Renal cortex interstitium (tissue), 11 donors: Measurements from ENCODE around the gene CYP4B1. TPM values are rescaled to one million over a fixed set of nuclear protein-coding genes. Genes with fewer than 3 reads are reported as not detected.
"Not testable (repeated sequence)": the region's sequence is repeated elsewhere in the genome, so short reads cannot be mapped to it uniquely, and the experiment has no call there.

Experiments
- DNase-seq, 11 donors: peaks; one replicate each; pipeline ENCODE4 v3.0.0-alpha.2; 2013; ENCODE audit warnings: low read depth in 9 of 11, low spot score in 4 of 11; ENCODE audit errors: extremely low read depth in 1 of 11
- polyA plus RNA-seq, 3 donors: library from polyadenylated mRNA; unstranded; fragments of 120-200 nt; gene quantifications; one replicate each; pipeline ENCODE4 v1.2.1, GENCODE V29; 2013; ENCODE audit not compliant: insufficient read length in 3 of 3

Gene CYP4B1
- polyA plus RNA-seq, 3 donors = 1.4 to 1.7 (median 1.6) TPM

DNA sequence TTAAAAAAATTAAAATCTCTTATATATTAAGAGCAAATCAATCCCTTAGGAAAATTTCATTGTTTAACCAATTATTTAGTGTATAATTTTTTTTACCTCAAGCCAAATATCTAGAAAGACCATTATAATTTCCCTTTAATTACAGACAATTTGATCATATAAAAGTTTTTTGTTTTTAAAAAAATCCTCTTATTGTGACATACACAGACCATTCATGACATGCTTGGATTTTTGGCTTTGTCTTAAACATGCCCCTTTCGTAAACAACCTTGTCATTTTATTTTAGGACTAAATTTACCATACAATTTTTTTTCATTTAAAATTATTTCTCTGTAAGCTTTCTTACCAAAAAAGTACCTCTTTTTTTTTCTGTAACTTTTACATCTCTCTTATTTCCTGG lies 14.2 kb upstream of the CYP4B1 start:
- DNase-seq = no peak

GRCh38 chr1:46788634-46789033 lies 10.2 kb upstream of the CYP4B1 start:
- DNase-seq = not testable (repeated sequence)

DNA sequence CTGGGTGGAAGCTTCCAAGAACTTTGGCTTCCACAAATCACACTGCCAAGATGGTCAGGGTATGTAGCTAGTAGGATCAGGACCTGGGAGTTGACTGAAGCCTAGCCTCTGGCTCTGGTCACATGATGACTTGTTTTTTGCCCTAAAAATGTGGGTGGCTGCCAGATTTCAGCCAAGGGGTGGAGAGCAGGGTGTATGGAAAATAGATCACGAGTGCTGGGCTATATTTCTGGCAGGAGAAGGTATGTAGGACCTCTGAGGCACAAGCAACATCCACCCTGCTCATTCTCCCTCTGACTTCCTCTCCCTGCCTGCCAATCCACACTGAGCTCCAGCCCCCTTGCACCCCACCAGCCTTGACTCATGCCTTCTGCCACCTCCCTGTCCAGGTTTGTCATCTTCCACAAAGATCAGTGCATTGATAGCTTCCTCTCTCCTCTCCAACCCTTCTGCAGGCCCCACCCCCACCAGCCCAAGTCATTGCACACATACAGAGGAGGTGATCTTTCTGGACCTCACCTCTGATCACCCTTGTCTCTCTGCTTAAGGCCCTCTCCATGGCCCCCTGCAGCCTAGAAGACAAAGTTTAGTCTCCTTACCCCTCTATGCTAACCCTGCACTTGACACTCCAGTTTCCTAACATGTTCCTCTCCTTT lies 8.3 kb upstream of the CYP4B1 start:
- no peak for DNase-seq

GRCh38 chr1:46793126-46793525 lies 5.7 kb upstream of the CYP4B1 start:
- no peak for DNase-seq

- DNase-seq = no peak
Observed at GRCh38 chr1:46797696-46798470, 963 bp upstream of the CYP4B1 start.

GRCh38 chr1:46800742-46801141 lies 1.9 kb downstream of the CYP4B1 start:
- DNase-seq = no peak

- DNase-seq = no peak
Observed at GRCh38 chr1:46801323-46802055, 2.6 kb downstream of the CYP4B1 start.

GRCh38 chr1:46802081-46802480 lies 3.2 kb downstream of the CYP4B1 start:
- no peak for DNase-seq

GRCh38 chr1:46802901-46803574 lies 4.2 kb downstream of the CYP4B1 start:
- no peak for DNase-seq

GRCh38 chr1:46804027-46804889 lies 5.4 kb downstream of the CYP4B1 start:
- no peak for DNase-seq

GRCh38 chr1:46804926-46805325 lies 6.1 kb downstream of the CYP4B1 start:
- no peak for DNase-seq

DNA sequence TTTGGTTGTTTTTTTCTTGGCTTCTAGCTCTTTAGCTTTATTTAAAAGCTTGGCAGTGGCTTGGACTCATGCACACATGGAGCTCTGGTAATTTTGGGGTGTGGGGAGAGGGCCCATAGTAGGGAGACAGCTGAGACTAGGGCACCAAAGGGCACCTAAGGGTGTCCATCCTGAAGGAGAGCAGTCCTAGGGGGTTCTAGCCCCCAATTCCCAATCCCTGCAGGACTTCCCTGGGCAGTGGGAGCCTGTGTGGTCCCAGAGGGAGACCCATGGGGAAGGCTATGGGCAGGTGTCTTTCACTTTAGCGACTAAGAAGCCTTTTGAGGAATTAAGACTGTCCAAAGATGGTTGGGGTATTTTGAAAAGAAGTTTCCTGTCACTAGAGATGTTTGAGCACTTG lies 6.9 kb downstream of the CYP4B1 start:
- no peak for DNase-seq

GRCh38 chr1:46806196-46807020 lies 7.6 kb downstream of the CYP4B1 start:
- DNase-seq = peak in 3 of 11 donors; percentile 5 to 20 (median 13)

DNA sequence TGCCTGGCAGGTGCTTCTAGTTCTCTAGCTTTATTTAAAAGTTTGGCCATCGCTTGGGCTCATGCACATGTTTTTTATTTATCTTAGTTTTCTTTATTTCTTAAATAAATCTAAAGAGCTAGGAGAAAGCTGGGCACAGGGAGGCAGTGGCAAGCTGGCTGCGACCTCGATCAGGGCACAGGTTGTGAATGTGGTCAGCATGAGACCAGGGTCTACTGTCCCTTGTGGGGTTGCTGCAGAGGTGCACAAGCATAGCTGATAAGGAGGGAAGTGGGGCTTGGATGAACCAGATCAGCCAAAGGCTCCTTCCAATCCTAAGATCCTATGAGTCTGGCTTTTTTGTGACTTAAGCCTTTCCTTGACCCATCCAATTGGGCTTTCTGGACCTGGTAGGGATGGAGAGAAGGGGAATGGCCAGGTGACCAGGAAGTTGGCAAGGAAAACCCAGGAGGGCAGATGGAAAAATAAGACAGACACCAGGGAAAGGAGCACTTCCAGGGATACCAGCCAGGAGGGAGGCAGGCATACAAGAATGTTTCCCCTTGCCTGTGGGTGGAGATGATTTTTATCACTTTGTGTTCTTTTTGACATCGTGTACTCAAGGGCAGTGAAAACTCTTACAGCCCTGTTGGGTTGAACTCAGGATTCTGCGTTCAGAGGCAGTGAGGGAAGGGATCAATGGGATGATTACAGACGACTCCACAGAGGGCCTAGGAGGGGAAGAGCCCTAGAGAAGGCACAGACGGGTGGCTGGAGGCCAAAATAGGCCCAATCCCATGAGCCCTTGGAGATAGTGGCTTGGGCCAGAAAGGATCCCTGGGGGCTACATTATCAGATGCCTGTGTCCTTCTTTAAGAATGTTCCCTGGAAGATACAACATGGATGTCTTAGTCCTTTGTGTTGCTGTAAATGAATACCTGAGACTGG lies 8.5 kb downstream of the CYP4B1 start:
- no peak for DNase-seq

DNA sequence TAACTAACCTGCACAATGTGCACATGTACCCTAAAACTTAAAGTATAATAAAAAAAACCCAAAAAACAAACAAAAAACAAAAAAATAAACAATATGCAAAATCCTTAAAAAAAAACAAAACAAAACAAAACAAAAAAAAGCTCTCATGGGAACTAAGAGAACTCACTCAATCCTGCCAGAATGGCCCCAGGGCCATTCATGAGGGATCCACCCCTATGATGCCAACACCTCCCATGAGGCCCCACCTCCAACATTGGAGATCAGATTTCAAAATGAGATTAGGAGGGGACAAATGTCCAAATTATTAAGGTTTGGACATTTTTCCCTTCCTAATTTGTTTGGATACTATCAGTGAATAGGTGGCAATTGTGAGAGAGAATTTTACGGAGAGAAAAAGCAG lies 10.2 kb downstream of the CYP4B1 start:
- no peak for DNase-seq

DNA sequence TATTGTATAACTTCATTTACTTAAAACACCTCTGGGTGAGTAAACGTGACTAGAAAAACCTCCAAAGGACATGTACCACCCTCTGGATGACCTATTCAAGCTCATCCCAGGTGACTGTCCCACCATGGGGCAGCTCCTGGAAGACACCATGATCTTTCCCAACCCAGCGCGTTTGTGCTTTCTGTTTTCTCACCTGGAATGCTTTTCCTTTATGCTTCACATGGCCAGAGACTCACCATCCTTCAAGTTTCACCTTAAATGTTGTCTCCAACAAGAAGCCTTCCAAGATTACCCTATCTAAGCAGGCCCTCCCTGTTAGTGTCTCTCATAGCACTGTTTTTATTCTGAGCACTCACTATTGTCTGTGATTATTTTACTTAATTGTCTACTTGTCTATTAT lies 11.1 kb downstream of the CYP4B1 start:
- no peak for DNase-seq

- no peak for DNase-seq
Observed at GRCh38 chr1:46810596-46810995, 11.8 kb downstream of the CYP4B1 start.
